ENCODE data around the gene PLXDC1.
"Not testable (repeated sequence)": the region's sequence is repeated elsewhere in the genome, so short reads cannot be mapped to it uniquely, and the experiment has no call there.

Gene PLXDC1

GRCh38 chr17:39062846-39063680 is 88.4 kb downstream of the PLXDC1 start:
- peak; percentile 47 for DNase-seq (ENCODE audit: low read depth)

- DNase-seq (ENCODE audit: low read depth) = no peak
These were observed 92.9 kb downstream of the PLXDC1 start for GRCh38 chr17:39058524-39058923.

- DNase-seq (ENCODE audit: low read depth) = no peak
These were observed 93.7 kb downstream of the PLXDC1 start for GRCh38 chr17:39057701-39058206.

GRCh38 chr17:39054111-39054645 is 97.3 kb downstream of the PLXDC1 start:
- no peak for DNase-seq (ENCODE audit: low read depth)

GRCh38 chr17:39052423-39052822 is 99.0 kb downstream of the PLXDC1 start:
- not testable (repeated sequence) for DNase-seq (ENCODE audit: low read depth)

GRCh38 chr17:39051001-39051585 is 100.3 kb downstream of the PLXDC1 start:
- no peak for DNase-seq (ENCODE audit: low read depth)

GRCh38 chr17:39045948-39046679 is 105.3 kb downstream of the PLXDC1 start:
- DNase-seq (ENCODE audit: low read depth) = no peak

- no peak for DNase-seq (ENCODE audit: low read depth)
These were observed 115.4 kb downstream of the PLXDC1 start for GRCh38 chr17:39036009-39036408.

- DNase-seq (ENCODE audit: low read depth) = not testable (repeated sequence)
These were observed 115.9 kb downstream of the PLXDC1 start for GRCh38 chr17:39035578-39035977.

GRCh38 chr17:39028690-39029089 is 122.7 kb downstream of the PLXDC1 start:
- DNase-seq (ENCODE audit: low read depth) = no peak

GRCh38 chr17:39027455-39028035 is 123.9 kb downstream of the PLXDC1 start:
- no peak for DNase-seq (ENCODE audit: low read depth)

GRCh38 chr17:39026980-39027451 is 124.4 kb downstream of the PLXDC1 start:
- no peak for DNase-seq (ENCODE audit: low read depth)

GRCh38 chr17:39026346-39026745 is 125.1 kb downstream of the PLXDC1 start:
- DNase-seq (ENCODE audit: low read depth) = not testable (repeated sequence)

GRCh38 chr17:39022924-39023323 is 128.5 kb downstream of the PLXDC1 start:
- no peak for DNase-seq (ENCODE audit: low read depth)

- not testable (repeated sequence) for DNase-seq (ENCODE audit: low read depth)
These were observed 131.4 kb downstream of the PLXDC1 start for GRCh38 chr17:39020037-39020436.

GRCh38 chr17:39018267-39019134 is 132.9 kb downstream of the PLXDC1 start:
- no peak for DNase-seq (ENCODE audit: low read depth)

- no peak for DNase-seq (ENCODE audit: low read depth)
These were observed 135.0 kb downstream of the PLXDC1 start for GRCh38 chr17:39016193-39017153.

- no peak for DNase-seq (ENCODE audit: low read depth)
These were observed 135.9 kb downstream of the PLXDC1 start for GRCh38 chr17:39015546-39015935.

GRCh38 chr17:39014795-39015545 is 136.5 kb downstream of the PLXDC1 start:
- DNase-seq (ENCODE audit: low read depth) = no peak
